KG1 (cell line): ENCODE data around the gene SPATA22.
"Not testable (repeated sequence)": the region's sequence is repeated elsewhere in the genome, so short reads cannot be mapped to it uniquely, and the experiment has no call there.

Source experiments
- DNase-seq: peaks from one replicate; lab custom pipeline; 2025; lab: John Stamatoyannopoulos, UW

Gene SPATA22, protein sequence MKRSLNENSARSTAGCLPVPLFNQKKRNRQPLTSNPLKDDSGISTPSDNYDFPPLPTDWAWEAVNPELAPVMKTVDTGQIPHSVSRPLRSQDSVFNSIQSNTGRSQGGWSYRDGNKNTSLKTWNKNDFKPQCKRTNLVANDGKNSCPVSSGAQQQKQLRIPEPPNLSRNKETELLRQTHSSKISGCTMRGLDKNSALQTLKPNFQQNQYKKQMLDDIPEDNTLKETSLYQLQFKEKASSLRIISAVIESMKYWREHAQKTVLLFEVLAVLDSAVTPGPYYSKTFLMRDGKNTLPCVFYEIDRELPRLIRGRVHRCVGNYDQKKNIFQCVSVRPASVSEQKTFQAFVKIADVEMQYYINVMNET

DNA sequence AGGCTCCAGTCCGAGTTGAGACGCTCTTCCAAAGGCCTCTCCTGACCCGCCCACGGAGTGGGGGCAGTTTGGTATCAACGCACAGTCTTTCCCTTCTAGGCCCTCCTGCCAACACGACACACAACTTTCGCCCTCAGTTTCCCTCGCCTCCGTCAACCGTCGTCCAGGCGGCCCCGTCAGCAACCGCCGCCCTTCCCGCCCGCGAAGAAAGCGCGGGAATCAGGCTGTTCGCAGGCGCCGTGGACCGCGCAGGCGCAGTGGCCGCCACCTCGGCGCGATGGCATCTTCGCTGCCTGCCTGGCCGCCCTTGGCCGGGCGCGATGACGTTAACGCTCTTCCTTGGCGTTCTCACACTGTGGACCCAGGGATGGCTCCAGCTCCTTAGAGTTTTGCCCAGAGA is at the start of gene SPATA22:
SPATA22 (minus strand) TSS at position 221 of the 400 bp plus-strand sequence. CDS start 2,494 bp downstream, outside the sequence.
- DNase-seq: no peak

DNA sequence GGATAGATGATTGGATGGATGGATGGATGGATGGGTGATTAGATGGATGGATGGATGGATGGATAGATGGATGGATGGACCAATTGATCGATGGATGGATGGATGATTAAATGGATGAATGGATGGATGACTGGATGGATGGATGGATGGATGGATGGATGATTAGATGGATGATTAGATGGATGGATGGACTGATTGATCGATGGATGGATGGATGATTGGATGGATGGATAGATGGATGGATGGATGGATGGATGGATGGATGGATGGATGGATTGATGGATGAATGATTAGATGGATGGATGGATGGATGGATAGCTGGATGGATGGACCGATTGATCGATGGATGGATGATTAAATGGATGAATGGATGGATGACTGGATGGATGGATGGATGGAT is 47.9 kb upstream of the SPATA22 start:
- not testable (repeated sequence) for DNase-seq

DNA sequence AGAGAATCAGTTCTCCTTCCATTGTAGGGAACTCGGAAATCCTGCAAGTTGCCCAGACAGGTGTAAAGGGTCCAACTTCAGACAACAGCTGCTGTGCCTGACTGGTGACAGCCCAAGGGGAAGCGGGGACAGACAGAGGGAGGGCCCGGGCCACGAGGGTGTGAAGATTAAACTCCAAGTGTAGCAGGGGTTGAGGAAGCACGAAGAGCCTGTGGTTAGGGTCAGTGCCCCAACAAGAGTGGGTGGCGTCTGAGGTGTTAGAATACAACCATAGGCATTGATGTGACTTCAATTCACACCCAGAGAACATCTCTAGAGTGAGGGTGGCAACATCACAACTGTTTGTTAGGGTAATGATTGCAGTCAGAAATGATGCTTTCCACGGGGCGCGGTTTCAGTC is 43.3 kb upstream of the SPATA22 start:
- no peak for DNase-seq

DNA sequence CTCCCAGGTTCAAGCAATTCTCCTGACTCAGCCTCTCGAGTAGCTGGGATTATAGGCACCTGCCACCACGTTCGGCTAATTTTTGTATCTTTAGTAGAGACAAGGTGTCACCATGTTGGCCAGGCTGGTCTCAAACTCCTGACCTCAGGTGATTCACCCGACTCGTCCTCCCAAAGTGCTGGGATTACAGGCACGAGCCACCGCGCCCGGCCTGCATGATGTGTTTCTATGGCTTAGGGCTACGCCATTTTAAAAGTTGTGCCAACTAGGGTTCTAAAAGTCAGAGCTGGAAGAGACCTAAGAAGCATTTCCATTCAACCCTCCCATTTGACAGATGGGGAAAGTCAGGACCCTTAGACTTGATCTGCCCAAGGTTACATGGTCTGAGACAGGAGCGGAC is 42.5 kb upstream of the SPATA22 start:
- not testable (repeated sequence) for DNase-seq

DNA sequence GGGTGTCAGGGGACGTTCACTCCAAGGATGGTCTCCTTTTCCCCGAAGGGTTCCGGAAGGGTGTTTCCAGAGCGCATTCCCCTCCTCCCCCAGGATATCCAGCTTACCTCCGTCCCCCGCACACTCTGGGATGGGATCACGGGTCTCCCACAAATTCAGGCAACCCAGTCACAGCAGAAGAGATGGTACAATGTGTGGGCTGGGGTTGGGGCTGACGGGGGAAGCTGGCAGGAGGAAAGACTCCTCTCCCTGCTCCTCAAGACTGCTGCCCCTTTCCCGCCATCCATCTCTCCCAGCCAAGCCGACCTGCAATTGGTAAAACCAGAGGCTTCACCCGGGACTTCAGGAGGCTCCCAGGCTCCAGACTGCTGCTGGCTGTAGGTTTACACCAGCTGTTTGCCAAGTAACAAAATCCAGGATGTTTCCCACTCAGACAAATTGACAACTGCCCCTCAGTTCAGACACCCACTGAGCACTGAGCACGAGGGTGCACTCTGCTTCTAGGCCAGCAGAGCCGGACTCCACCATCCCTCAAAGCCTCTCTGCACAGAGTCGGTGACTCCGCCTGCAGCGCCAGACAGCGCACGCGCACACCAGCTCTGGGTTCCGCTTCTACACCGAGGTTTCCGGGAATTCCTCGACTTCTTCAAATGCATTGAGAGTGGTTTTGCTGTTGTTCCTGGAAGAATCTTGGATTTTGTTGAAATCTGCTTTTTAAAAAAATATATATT is 41.9 kb upstream of the SPATA22 start:
- no peak for DNase-seq

- no peak for DNase-seq
Observed at GRCh38 chr17:3512505-3513171, 41.0 kb upstream of the SPATA22 start.

DNA sequence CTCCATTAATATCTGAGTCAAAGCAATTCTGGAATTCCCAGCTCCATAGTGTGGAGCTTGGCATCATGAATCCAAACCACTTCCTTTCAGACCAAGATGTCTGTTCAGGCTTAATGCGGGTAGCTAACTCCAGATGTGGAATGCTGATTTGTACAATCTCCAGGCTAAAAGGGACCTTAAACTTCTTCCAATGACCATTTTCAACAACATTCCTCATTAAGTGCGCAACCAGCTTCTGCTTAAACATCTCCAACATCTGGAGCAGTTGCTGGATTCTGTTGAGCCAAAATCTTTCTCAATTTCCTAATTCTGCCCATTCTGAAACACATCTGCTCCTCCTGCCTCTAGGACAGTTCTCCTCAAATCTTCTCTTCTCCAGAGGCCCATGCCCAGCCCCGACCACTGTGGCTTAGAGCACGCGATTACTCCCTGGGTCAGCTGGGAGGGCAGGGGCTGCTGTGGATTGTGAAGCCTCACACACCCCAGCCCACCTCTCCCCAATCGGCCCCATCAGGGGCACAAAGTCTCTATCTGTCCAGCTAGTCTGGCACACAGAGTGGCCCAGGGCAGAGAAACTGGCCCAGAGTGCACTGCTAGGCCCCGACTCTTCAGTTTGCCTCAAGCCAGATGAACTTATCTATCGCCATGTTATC is 40.4 kb upstream of the SPATA22 start:
- no peak for DNase-seq

DNA sequence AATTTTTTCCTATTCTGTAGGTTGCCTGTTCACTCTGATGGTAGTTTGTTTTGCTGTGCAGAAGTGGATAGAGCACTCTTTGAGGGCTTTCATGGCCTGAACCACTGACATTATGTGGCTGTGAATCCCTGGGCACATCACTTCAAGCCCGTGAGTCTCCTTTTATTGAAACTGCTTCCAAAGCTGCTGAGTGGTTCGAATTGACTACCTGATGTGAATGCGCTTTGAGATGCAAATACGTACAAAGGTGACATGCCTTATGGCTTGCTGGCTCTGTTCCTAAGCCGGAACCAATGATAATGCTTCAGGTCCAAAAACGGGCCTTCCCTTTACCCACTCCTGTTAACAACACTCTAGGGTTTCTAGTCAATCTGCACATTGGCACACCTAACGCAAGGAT is 38.5 kb upstream of the SPATA22 start:
- no peak for DNase-seq

DNA sequence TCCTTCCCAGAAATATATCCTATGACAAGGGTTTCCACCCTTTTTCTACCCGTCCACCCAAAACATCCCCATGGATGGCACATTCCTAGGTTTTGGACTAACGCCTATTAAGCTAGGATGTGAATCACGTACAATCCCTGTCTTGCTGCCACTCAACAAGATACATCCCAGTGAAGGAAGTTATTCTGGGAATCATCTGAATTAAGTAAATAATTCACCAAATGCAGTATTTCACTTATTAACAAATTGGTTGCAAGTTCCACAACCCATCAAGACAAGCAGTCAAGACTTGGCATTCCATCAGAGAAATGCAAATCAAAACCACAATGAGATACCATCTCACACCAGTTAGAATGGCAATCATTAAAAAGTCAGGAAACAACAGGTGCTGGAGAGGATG is 36.2 kb upstream of the SPATA22 start:
- no peak for DNase-seq

DNA sequence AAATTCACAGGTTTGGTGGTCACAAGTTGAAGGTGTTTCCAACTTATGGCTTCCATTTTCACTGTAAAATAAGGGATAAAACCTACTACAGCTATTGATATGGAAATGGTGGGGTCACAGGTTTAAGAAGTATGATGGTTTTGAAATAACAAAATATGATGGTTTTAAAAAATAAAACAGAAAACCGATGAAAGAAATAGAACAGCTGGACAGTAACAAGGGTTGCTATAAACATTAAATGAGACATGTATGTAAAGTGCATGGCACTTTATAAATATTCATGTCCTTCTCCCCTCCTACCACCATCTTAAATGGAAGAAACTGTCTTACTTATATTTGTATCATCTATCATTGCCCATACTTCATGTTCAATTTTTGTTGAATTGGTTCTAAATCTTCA is 35.5 kb upstream of the SPATA22 start:
- no peak for DNase-seq

DNA sequence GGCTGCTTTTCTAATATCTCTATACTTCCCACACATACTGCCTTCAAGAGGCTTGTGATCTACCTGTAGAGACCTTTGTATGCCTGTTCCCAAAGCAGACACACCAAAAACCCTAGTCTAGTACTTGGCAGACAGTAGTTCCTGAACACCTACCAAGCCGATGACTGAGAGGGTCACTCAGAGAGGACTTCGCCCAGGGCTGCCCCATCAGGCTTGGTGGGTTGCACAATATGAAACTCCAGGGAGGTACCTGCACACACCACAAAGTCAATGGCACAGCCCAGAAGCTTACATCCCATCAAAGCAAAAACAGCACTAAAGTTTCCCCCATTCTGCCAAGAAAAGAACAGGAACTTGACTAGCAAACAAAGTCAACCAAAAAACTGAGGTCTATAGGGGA is 34.4 kb upstream of the SPATA22 start:
- DNase-seq: no peak

GRCh38 chr17:3505008-3505407 is 33.4 kb upstream of the SPATA22 start:
- DNase-seq: no peak

DNA sequence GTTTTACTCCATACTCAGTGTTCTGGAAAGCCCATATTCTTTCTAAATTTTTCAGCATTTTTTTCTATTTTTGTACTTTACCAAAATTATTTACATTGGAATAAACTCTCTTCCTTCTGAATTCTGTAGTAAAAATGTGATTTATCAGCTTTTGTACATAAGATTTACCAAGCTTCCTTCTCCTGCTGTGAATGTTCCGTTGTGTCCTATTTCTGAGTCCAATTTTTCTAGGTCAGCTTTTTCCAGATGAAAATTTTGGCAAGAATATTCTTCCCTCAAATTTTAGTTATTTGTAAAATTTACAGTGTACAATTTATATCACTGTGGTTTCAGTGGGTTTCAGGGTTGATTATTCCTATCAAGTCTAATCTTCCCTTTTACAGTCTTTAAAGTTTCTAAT is 31.7 kb upstream of the SPATA22 start:
- no peak for DNase-seq

DNA sequence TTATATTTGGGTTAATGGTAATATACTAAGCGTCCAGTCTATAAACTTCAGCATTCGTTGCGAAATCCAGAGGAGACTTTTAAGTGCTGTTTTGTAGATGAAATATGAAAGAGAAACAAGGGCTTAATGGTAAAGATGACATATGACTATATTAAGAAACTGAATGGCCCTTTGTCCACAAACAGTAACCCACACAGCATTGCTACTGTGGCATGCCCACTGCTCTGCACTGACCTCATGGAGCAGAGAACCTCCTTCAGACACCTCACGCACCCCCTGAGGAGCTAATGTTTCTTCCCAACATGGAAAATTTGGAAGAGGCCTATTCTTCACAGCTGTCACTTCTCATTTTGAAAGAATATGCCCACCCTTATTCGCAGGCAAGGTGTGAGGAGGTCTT is 30.8 kb upstream of the SPATA22 start:
- no peak for DNase-seq

GRCh38 chr17:3501344-3501743 is 29.7 kb upstream of the SPATA22 start:
- no peak for DNase-seq

DNA sequence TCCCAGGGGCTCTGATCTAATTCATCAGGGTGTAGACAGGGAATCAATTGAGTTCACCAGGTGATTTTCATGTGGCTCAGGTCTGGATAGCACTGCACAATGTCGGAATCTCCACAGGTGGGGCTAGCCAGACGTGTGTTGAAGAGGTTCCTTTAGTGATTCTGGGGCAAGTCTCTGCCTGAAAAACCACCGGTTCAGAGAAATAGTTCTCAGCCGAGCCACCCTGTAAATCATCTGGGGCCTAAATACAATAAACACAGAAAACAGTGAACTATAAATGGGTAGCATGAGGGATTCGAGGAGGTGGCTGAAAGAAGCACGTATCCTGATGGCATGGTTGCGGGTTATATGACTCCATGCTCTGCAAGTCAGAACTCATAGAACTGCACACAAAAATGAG is 25.5 kb upstream of the SPATA22 start:
- no peak for DNase-seq

DNA sequence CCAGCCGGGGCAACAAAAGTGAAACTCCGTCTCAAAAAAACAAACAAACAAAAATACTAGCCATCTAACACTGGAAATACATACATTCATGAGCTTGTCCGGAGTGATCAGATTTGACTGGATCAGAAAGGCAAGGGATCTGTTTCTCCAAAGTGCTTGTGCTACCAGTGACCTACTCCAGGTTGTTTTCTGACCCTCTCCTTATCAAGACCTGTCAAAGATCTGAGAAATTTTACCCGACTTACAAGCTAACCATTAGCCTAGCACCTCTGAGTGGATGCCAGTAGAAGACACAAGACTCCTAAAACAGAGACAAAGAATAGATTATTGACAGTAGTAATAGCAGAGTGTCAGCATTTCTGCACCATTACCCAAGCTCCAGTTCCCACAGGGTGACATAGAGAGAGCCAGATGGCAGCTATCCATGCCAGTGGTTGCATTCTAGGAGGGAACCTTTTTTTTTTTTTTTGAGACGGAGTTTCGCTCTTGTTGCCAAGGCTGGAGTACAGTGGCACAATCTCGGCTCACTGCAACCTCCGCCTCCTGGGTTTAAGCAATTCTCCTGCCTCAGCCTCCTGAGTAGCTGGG is 14.0 kb upstream of the SPATA22 start:
- no peak for DNase-seq

DNA sequence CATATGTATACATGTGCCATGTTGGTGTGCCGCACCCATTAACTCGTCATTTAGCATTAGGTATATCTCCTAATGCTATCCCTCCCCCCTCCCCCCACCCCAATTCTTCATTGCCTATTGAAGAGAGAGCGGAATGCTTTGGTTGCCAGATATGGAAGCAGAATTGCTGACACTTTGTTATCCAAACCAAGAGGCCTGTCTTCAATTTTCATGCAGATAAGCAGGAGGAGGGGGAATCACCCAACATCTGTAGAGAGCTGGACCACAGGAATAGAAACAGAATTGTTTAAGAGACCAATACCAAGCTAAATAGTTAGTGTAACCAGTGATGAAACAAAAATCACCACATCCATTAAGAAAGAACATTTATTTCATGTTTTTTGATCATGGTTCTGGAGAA is 11.2 kb upstream of the SPATA22 start:
- DNase-seq: no peak

- no peak for DNase-seq
Observed at GRCh38 chr17:3479988-3480387, 8.4 kb upstream of the SPATA22 start.

DNA sequence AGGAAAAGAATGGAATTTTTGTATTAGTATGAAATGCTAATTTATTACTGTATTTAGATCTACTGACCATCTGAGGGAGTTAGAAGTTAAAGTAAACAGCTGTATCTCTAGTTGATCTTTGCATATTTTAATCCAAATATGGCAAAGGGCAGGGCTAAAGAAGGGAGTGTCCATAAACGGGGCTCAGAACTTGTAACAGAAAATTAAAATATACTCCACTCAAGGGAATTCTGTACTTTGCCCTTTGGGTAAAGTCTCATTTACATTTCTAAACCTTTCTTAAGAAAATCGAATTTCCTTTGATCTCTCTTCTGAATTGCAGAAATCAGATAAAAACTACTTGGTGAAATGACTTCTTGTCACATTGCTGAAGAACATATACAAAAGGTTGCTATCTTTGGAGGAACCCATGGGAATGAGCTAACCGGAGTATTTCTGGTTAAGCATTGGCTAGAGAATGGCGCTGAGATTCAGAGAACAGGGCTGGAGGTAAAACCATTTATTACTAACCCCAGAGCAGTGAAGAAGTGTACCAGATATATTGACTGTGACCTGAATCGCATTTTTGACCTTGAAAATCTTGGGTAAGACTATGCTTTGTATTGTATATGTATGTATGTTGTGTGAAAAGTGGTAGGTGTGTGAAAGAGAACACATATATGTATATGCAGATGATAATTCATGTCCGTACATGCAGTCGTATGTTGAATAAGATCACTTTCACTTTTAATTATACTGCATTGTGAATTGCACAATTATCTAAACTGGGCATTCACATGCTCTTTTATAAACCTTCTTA is 4.4 kb upstream of the SPATA22 start, which contains the start of gene ASPA:
ASPA (plus strand) TSS at position 186 of the 799 bp plus-strand sequence; CDS start at position 349, 163 bp downstream.
- no peak for DNase-seq

GRCh38 chr17:3475251-3475685 is 3.6 kb upstream of the SPATA22 start:
- DNase-seq: no peak
